ENCODE measurements around the gene OR7A17. TPM values are rescaled to one million over a fixed set of nuclear protein-coding genes. Genes with fewer than 3 reads are reported as not detected.

The OR7A17 gene
- total RNA-seq, result not detected

GRCh38 chr19:14886032-14886431 is at the start of gene OR7A17:
Gene OR7A17 (minus strand): TSS chr19:14886132. CDS start chr19:14881355, 4,777 bp downstream.

GRCh38 chr19:14848822-14849221 is 37.1 kb downstream of the OR7A17 start, which contains the start of gene OR7A10:
Gene OR7A10 (minus strand): TSS chr19:14848922. CDS start chr19:14841877, 7,045 bp downstream.

GRCh38 chr19:14835011-14835410 is 50.9 kb downstream of the OR7A17 start, which contains the start of the genes OR7A5 and OR7C1:
Gene OR7A5 (minus strand): TSS chr19:14835185. CDS start chr19:14828241, 6,944 bp downstream.
Gene OR7C1 (minus strand): TSS chr19:14835185. CDS start chr19:14800136, 35,049 bp downstream.

Small RNA genes within 50 kb of the gene (small RNA-seq; reads per million reads assigned to genes)
- gene OR7A18P (ENCODE audit: low replicate concordance), result not detected

Other genes with a start within 250 kb of the OR7A17 start
- gene ADGRE3, start 211.3 kb downstream of the OR7A17 start, total RNA-seq, result not detected
- 68.5 TPM for gene ZNF333, start 196.1 kb downstream of the OR7A17 start, total RNA-seq
- 0.31 TPM for gene ADGRE2, start 107.6 kb downstream of the OR7A17 start, total RNA-seq
- gene OR7A5, start 50.9 kb downstream of the OR7A17 start, total RNA-seq, result not detected
- gene OR7C1, start 50.9 kb downstream of the OR7A17 start, total RNA-seq, result not detected
- not detected for gene OR7A10, start 37.2 kb downstream of the OR7A17 start, total RNA-seq
- gene OR7C2, start 55.4 kb upstream of the OR7A17 start, total RNA-seq, result not detected
- gene SLC1A6, start 93.7 kb upstream of the OR7A17 start, total RNA-seq, result 47.6 TPM
- gene CASP14, start 163.3 kb upstream of the OR7A17 start, total RNA-seq, result not detected
- not detected for gene OR1I1, start 196.1 kb upstream of the OR7A17 start, total RNA-seq
- 2.2 TPM for gene SYDE1, start 221.3 kb upstream of the OR7A17 start, total RNA-seq